ENCODE results near the gene MKLN1. TPM values are rescaled to one million over a fixed set of nuclear protein-coding genes. Genes with fewer than 3 reads are reported as not detected.
A peak's percentile ranks its signal among the peaks of the same experiment; 100 is the strongest.
"Not testable (repeated sequence)": the region's sequence is repeated elsewhere in the genome, so short reads cannot be mapped to it uniquely, and the experiment has no call there.

The MKLN1 gene
- total RNA-seq, 1 experiment from 2014 or later, result 90.2 TPM

GRCh38 chr7:131511774-131512535, 184.3 kb downstream of the MKLN1 start:
- DNase-seq (ENCODE audit: low spot score), result no peak
- TF ChIP-seq EZH2 (IDR thresholded peaks at IDR 0.05; ENCODE audit: borderline replicate concordance, low read depth, low read length, poor library complexity, severe bottlenecking), result no peak
- TF ChIP-seq, protein P1, sequence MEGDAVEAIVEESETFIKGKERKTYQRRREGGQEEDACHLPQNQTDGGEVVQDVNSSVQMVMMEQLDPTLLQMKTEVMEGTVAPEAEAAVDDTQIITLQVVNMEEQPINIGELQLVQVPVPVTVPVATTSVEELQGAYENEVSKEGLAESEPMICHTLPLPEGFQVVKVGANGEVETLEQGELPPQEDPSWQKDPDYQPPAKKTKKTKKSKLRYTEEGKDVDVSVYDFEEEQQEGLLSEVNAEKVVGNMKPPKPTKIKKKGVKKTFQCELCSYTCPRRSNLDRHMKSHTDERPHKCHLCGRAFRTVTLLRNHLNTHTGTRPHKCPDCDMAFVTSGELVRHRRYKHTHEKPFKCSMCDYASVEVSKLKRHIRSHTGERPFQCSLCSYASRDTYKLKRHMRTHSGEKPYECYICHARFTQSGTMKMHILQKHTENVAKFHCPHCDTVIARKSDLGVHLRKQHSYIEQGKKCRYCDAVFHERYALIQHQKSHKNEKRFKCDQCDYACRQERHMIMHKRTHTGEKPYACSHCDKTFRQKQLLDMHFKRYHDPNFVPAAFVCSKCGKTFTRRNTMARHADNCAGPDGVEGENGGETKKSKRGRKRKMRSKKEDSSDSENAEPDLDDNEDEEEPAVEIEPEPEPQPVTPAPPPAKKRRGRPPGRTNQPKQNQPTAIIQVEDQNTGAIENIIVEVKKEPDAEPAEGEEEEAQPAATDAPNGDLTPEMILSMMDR (conservative IDR thresholded peaks at IDR 0.05; ENCODE audit: low read depth, low read length), result no peak
- H3K27ac ChIP-seq (ENCODE audit: low read depth, low read length, poor library complexity, severe bottlenecking), result no peak overlapping the region
- CTCF ChIA-PET, result no interaction called here
- no peak overlapping the region for H3K4me3 ChIP-seq (ENCODE audit: low read depth, low read length, poor library complexity, severe bottlenecking)
- H3K36me3 ChIP-seq (ENCODE audit: insufficient read depth, low read length, poor library complexity, severe bottlenecking), result no peaks in the 10 kb centered on the region
- H3K27me3 ChIP-seq (replicated peaks; ENCODE audit: insufficient read depth, low read depth, low read length, poor library complexity), result no peaks in the 10 kb centered on the region
- POLR2A ChIA-PET (ENCODE audit: low non-redundant PET), result no interaction called here
- intact Hi-C loops (cut with micrococcal nuclease; ENCODE audit: unreplicated experiment), result no loop called here
- peaks cover 6% of the 10 kb centered on the region for H3K4me1 ChIP-seq (ENCODE audit: insufficient read depth, low read length, poor library complexity, severe bottlenecking)
- H3K9me3 ChIP-seq (ENCODE audit: low read depth, low read length, poor library complexity, severe bottlenecking), result no peaks in the 10 kb centered on the region
- no TSS peak for BruUV-seq (replicated peaks)

- Histone ChIP-seq H3K27me3 (replicated peaks; ENCODE audit: insufficient read depth, low read depth, low read length, poor library complexity) (no peaks in the 10 kb centered on the region), H3K4me1 (ENCODE audit: insufficient read depth, low read length, poor library complexity, severe bottlenecking) (peaks cover 6% of the 10 kb centered on the region), H3K27ac (ENCODE audit: low read depth, low read length, poor library complexity, severe bottlenecking) (no peak overlapping the region), H3K36me3 (ENCODE audit: insufficient read depth, low read length, poor library complexity, severe bottlenecking) (no peaks in the 10 kb centered on the region), H3K9me3 (ENCODE audit: low read depth, low read length, poor library complexity, severe bottlenecking) (no peaks in the 10 kb centered on the region), H3K4me3 (ENCODE audit: low read depth, low read length, poor library complexity, severe bottlenecking) (no peak overlapping the region)
- TF ChIP-seq, protein P1 (conservative IDR thresholded peaks at IDR 0.05; ENCODE audit: low read depth, low read length), result peak; percentile 99
- no peak for TF ChIP-seq EZH2 (IDR thresholded peaks at IDR 0.05; ENCODE audit: borderline replicate concordance, low read depth, low read length, poor library complexity, severe bottlenecking)
- DNase-seq (ENCODE audit: low spot score), result peak; percentile 89
- ChIA-PET CTCF (no interaction called here), POLR2A (ENCODE audit: low non-redundant PET) (no interaction called here)
- intact Hi-C loops (cut with micrococcal nuclease; ENCODE audit: unreplicated experiment), result no loop called here
- no TSS peak for BruUV-seq (replicated peaks)
Measured at GRCh38 chr7:131513245-131514061, 185.8 kb downstream of the MKLN1 start.

DNA sequence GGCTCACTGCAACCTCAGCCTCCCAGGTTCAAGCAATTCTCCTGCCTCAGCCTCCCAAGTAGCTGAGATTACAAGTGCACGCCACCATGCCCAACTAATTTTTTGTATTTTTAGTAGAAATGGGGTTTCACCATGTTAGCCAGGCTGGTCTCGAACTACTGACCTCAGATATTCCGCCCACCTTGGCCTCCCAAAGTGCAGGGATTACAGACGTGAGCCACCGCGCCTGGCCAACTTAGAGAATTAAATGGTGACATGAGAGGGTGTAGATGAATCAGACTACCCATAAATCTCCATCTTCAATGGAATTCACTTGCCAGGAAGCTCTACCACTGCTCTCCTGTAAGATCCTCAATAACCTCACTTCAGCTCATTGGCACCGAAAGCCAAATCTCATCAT, 187.8 kb downstream of the MKLN1 start:
- CTCF ChIA-PET; BruUV-seq (replicated peaks); H3K36me3 ChIP-seq (ENCODE audit: insufficient read depth, low read length, poor library complexity, severe bottlenecking); H3K4me1 ChIP-seq (ENCODE audit: insufficient read depth, low read length, poor library complexity, severe bottlenecking); H3K9me3 ChIP-seq (ENCODE audit: low read depth, low read length, poor library complexity, severe bottlenecking); H3K4me3 ChIP-seq (ENCODE audit: low read depth, low read length, poor library complexity, severe bottlenecking); H3K27me3 ChIP-seq (replicated peaks; ENCODE audit: insufficient read depth, low read depth, low read length, poor library complexity); intact Hi-C loops (cut with micrococcal nuclease; ENCODE audit: unreplicated experiment); H3K27ac ChIP-seq (ENCODE audit: low read depth, low read length, poor library complexity, severe bottlenecking); DNase-seq (ENCODE audit: low spot score); POLR2A ChIA-PET (ENCODE audit: low non-redundant PET): not testable (repeated sequence)
